ENCODE results near the gene CDH13.

The CDH13 gene

GRCh38 chr16:82630219-82630618, 3.5 kb downstream of the CDH13 start:
- H3K36me3 ChIP-seq (ENCODE audit: insufficient read depth, low read length) = no peaks in the 10 kb centered on the region
- H3K9ac ChIP-seq (ENCODE audit: insufficient read length) = no peak overlapping the region
- no peak overlapping the region for H3K27ac ChIP-seq
- H3K4me3 ChIP-seq = no peak overlapping the region
- DNase-seq (ENCODE audit: low read depth, low spot score) = no peak
- H3K9me3 ChIP-seq (ENCODE audit: low read depth, low read length) = no peaks in the 10 kb centered on the region
- TF ChIP-seq FOXP2 (optimal IDR thresholded peaks at IDR 0.05; ENCODE audit: control extremely low read depth, extremely low read length, insufficient read depth) = no peak
- no peak for TF ChIP-seq POLR2AphosphoS5 (IDR thresholded peaks at IDR 0.05; ENCODE audit: borderline replicate concordance, low read depth, low read length)
- TF ChIP-seq EZH2 (IDR thresholded peaks at IDR 0.05) = no peak

- Histone ChIP-seq H3K36me3 (ENCODE audit: insufficient read depth, low read length) (no peaks in the 10 kb centered on the region), H3K4me3 (no peak overlapping the region), H3K9ac (ENCODE audit: insufficient read length) (no peak overlapping the region), H3K27ac (no peak overlapping the region), H3K9me3 (ENCODE audit: low read depth, low read length) (no peaks in the 10 kb centered on the region)
- DNase-seq (ENCODE audit: low read depth, low spot score) = no peak
- TF ChIP-seq FOXP2 (optimal IDR thresholded peaks at IDR 0.05; ENCODE audit: control extremely low read depth, extremely low read length, insufficient read depth) (no peak), EZH2 (IDR thresholded peaks at IDR 0.05) (no peak), POLR2AphosphoS5 (IDR thresholded peaks at IDR 0.05; ENCODE audit: borderline replicate concordance, low read depth, low read length) (no peak)
These were observed 3.9 kb downstream of the CDH13 start for GRCh38 chr16:82630688-82631087.

GRCh38 chr16:82631701-82632685, 5.2 kb downstream of the CDH13 start:
- no peak for DNase-seq (ENCODE audit: low read depth, low spot score)
- H3K27ac ChIP-seq = no peak overlapping the region
- no peaks in the 10 kb centered on the region for H3K36me3 ChIP-seq (ENCODE audit: insufficient read depth, low read length)
- TF ChIP-seq EZH2 (IDR thresholded peaks at IDR 0.05) (no peak), POLR2AphosphoS5 (IDR thresholded peaks at IDR 0.05; ENCODE audit: borderline replicate concordance, low read depth, low read length) (no peak), FOXP2 (optimal IDR thresholded peaks at IDR 0.05; ENCODE audit: control extremely low read depth, extremely low read length, insufficient read depth) (no peak)
- H3K9ac ChIP-seq (ENCODE audit: insufficient read length) = no peak overlapping the region
- H3K4me3 ChIP-seq = no peak overlapping the region
- H3K9me3 ChIP-seq (ENCODE audit: low read depth, low read length) = no peaks in the 10 kb centered on the region

- Histone ChIP-seq H3K9me3 (ENCODE audit: low read depth, low read length) (no peaks in the 10 kb centered on the region), H3K27ac (no peak overlapping the region), H3K9ac (ENCODE audit: insufficient read length) (no peak overlapping the region), H3K36me3 (ENCODE audit: insufficient read depth, low read length) (no peaks in the 10 kb centered on the region), H3K4me3 (no peak overlapping the region)
- TF ChIP-seq POLR2AphosphoS5 (IDR thresholded peaks at IDR 0.05; ENCODE audit: borderline replicate concordance, low read depth, low read length) (no peak), FOXP2 (optimal IDR thresholded peaks at IDR 0.05; ENCODE audit: control extremely low read depth, extremely low read length, insufficient read depth) (no peak), EZH2 (IDR thresholded peaks at IDR 0.05) (no peak)
- DNase-seq (ENCODE audit: low read depth, low spot score) = no peak
These were observed 7.3 kb downstream of the CDH13 start for GRCh38 chr16:82633964-82634600.

- Histone ChIP-seq H3K9me3 (ENCODE audit: low read depth, low read length) (no peaks in the 10 kb centered on the region), H3K9ac (ENCODE audit: insufficient read length) (no peak overlapping the region), H3K36me3 (ENCODE audit: insufficient read depth, low read length) (no peaks in the 10 kb centered on the region), H3K4me3 (no peak overlapping the region), H3K27ac (no peak overlapping the region)
- TF ChIP-seq FOXP2 (optimal IDR thresholded peaks at IDR 0.05; ENCODE audit: control extremely low read depth, extremely low read length, insufficient read depth) (no peak), EZH2 (IDR thresholded peaks at IDR 0.05) (no peak), POLR2AphosphoS5 (IDR thresholded peaks at IDR 0.05; ENCODE audit: borderline replicate concordance, low read depth, low read length) (no peak)
- DNase-seq (ENCODE audit: low read depth, low spot score) = no peak
These were observed 8.3 kb downstream of the CDH13 start for GRCh38 chr16:82634955-82635610.

GRCh38 chr16:82636485-82636884, 9.7 kb downstream of the CDH13 start:
- no peak for TF ChIP-seq EZH2 (IDR thresholded peaks at IDR 0.05)
- no peak for TF ChIP-seq FOXP2 (optimal IDR thresholded peaks at IDR 0.05; ENCODE audit: control extremely low read depth, extremely low read length, insufficient read depth)
- no peak for TF ChIP-seq POLR2AphosphoS5 (IDR thresholded peaks at IDR 0.05; ENCODE audit: borderline replicate concordance, low read depth, low read length)

GRCh38 chr16:82636958-82637357, 10.2 kb downstream of the CDH13 start:
- no peaks in the 10 kb centered on the region for H3K9me3 ChIP-seq (ENCODE audit: low read depth, low read length)
- DNase-seq (ENCODE audit: low read depth, low spot score) = no peak
- TF ChIP-seq FOXP2 (optimal IDR thresholded peaks at IDR 0.05; ENCODE audit: control extremely low read depth, extremely low read length, insufficient read depth) (no peak), EZH2 (IDR thresholded peaks at IDR 0.05) (no peak), POLR2AphosphoS5 (IDR thresholded peaks at IDR 0.05; ENCODE audit: borderline replicate concordance, low read depth, low read length) (no peak)
- H3K9ac ChIP-seq (ENCODE audit: insufficient read length) = no peak overlapping the region
- no peaks in the 10 kb centered on the region for H3K36me3 ChIP-seq (ENCODE audit: insufficient read depth, low read length)
- no peak overlapping the region for H3K4me3 ChIP-seq
- no peak overlapping the region for H3K27ac ChIP-seq

More at GRCh38 chr16:82636485-82636884, 9.7 kb downstream of the CDH13 start:
- no peak for DNase-seq (ENCODE audit: low read depth, low spot score)
- Histone ChIP-seq H3K27ac (no peak overlapping the region), H3K36me3 (ENCODE audit: insufficient read depth, low read length) (no peaks in the 10 kb centered on the region), H3K9me3 (ENCODE audit: low read depth, low read length) (no peaks in the 10 kb centered on the region), H3K9ac (ENCODE audit: insufficient read length) (no peak overlapping the region), H3K4me3 (no peak overlapping the region)

Data from SK-N-MC (cell line).